NCI-H345 treated with DMSO at 0.1 percent for 48 hours (cell line): ENCODE data around the gene NCKAP5.

Experiments
- DNase-seq: peaks from one replicate; lab custom pipeline; 2025; ENCODE audit not compliant: unreplicated experiment; lab: John Stamatoyannopoulos, UW

Gene NCKAP5

GRCh38 chr2:133167990-133168389 is 400.3 kb downstream of the NCKAP5 start:
- no peak for DNase-seq

GRCh38 chr2:133167223-133167622 is 401.0 kb downstream of the NCKAP5 start:
- no peak for DNase-seq

- DNase-seq = no peak
Measured at GRCh38 chr2:133166031-133166430, 402.2 kb downstream of the NCKAP5 start.

GRCh38 chr2:133163111-133163510 is 405.2 kb downstream of the NCKAP5 start:
- no peak for DNase-seq

GRCh38 chr2:133158442-133158841 is 409.8 kb downstream of the NCKAP5 start:
- no peak for DNase-seq

- DNase-seq = no peak
Measured at GRCh38 chr2:133158024-133158423, 410.2 kb downstream of the NCKAP5 start.

- DNase-seq = no peak
Measured at GRCh38 chr2:133157141-133157540, 411.1 kb downstream of the NCKAP5 start.

- no peak for DNase-seq
Measured at GRCh38 chr2:133152801-133153200, 415.5 kb downstream of the NCKAP5 start.

- DNase-seq = no peak
Measured at GRCh38 chr2:133148187-133148586, 420.1 kb downstream of the NCKAP5 start.

- DNase-seq = no peak
Measured at GRCh38 chr2:133146893-133147292, 421.4 kb downstream of the NCKAP5 start.

- no peak for DNase-seq
Measured at GRCh38 chr2:133143645-133144044, 424.6 kb downstream of the NCKAP5 start.

GRCh38 chr2:133142087-133142486 is 426.2 kb downstream of the NCKAP5 start:
- no peak for DNase-seq

- DNase-seq = no peak
Measured at GRCh38 chr2:133140620-133141019, 427.6 kb downstream of the NCKAP5 start.

GRCh38 chr2:133139847-133140533 is 428.3 kb downstream of the NCKAP5 start:
- no peak for DNase-seq

- no peak for DNase-seq
Measured at GRCh38 chr2:133138693-133139092, 429.6 kb downstream of the NCKAP5 start.

- DNase-seq = no peak
Measured at GRCh38 chr2:133135035-133135654, 433.1 kb downstream of the NCKAP5 start.

GRCh38 chr2:133130548-133131246 is 437.6 kb downstream of the NCKAP5 start:
- no peak for DNase-seq

GRCh38 chr2:133124446-133124845 is 443.8 kb downstream of the NCKAP5 start:
- no peak for DNase-seq

- DNase-seq = no peak
Measured at GRCh38 chr2:133123904-133124303, 444.4 kb downstream of the NCKAP5 start.

GRCh38 chr2:133123393-133123792 is 444.9 kb downstream of the NCKAP5 start:
- no peak for DNase-seq

GRCh38 chr2:133122529-133122928 is 445.7 kb downstream of the NCKAP5 start:
- DNase-seq = no peak

- no peak for DNase-seq
Measured at GRCh38 chr2:133120310-133120709, 448.0 kb downstream of the NCKAP5 start.
